ENCODE results near the gene UPP2.

The UPP2 gene

GRCh38 chr2:158144914-158145625 is 43.4 kb downstream of the UPP2 start:
- no peak overlapping the region for H3K4me3 ChIP-seq (ENCODE audit: low read depth in 1 of 2, low read length in 1 of 2)
- no peak overlapping the region for H3K27ac ChIP-seq
- no peaks in the 10 kb centered on the region for H3K36me3 ChIP-seq
- no peak for TF ChIP-seq CTCF (IDR thresholded peaks at IDR 0.05)
- no peaks in the 10 kb centered on the region for H3K9me3 ChIP-seq
- H3K4me1 ChIP-seq (ENCODE audit: control insufficient read depth in 1 of 2, insufficient read depth in 1 of 2, low read depth in 1 of 2, low read length in 1 of 2): peaks cover 0 to 12% of the 10 kb centered on the region in 2 experiments
- H3K27me3 ChIP-seq: no peaks in the 10 kb centered on the region

DNA sequence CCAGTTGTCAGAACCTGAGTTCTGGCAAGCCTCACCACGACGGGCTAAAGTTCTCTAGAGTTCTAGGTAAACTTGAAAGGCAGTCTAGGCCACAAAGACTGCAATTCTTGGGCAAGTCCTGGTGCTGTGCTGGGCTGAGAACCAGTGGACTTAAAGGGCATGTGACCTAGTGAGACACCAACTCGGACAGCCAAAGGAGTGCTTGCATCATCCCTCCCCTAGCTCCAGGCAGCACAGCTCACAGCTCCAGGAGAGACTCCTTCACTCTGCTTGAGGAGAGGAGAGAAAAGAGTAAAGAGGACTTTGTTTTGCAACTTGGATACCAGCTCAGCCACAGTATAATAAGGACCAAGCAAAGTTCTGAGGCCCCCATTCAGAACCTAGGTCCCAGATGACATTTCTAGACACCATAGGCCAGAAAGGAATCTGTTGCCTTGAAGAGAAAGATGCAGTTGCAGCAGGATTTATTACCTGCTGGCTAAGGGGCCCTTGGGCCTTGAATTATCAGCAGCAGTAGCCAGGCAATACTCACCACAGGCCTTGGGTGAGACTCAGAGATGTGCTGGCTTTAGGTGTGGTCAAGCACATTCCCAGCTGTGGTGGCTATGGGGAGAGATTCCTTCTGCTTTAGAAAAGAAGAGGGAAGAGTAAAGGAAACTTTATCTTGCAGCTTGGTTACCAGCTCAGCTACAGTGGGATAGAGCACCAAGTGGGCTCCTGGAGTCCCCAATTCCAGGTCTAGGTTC is 51.8 kb downstream of the UPP2 start:
- Histone ChIP-seq H3K4me1 (ENCODE audit: control insufficient read depth in 1 of 2, insufficient read depth in 1 of 2, low read depth in 1 of 2, low read length in 1 of 2) (peaks cover 3 to 10% of the 10 kb centered on the region in 2 experiments), H3K36me3 (no peaks in the 10 kb centered on the region), H3K9me3 (no peaks in the 10 kb centered on the region), H3K4me3 (ENCODE audit: low read depth in 1 of 2, low read length in 1 of 2) (no peak overlapping the region), H3K27ac (no peak overlapping the region), H3K27me3 (no peaks in the 10 kb centered on the region)
- no peak for TF ChIP-seq CTCF (IDR thresholded peaks at IDR 0.05)

DNA sequence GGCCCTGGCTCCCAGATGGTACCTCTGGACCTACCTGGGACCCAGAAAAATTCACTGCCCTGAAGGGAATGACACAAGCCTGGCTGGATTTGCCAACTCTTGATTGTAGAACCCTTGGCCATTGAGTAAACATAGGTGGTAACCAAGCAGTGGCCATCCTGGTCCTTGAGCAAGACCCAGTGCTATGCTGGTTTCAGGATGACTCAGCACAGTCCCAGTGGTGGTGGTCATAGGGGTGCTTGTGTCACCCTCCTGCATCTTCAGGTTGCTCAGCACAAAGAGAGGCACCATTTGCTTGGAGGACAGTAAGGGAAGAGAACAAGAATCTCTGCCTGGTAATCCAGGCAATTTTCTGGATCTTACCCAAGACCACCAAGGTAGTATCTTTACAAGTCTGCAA is 52.9 kb downstream of the UPP2 start:
- no peaks in the 10 kb centered on the region for H3K36me3 ChIP-seq
- no peak overlapping the region for H3K4me3 ChIP-seq (ENCODE audit: low read depth in 1 of 2, low read length in 1 of 2)
- no peaks in the 10 kb centered on the region for H3K9me3 ChIP-seq
- H3K4me1 ChIP-seq (ENCODE audit: control insufficient read depth in 1 of 2, insufficient read depth in 1 of 2, low read depth in 1 of 2, low read length in 1 of 2): peaks cover 3 to 10% of the 10 kb centered on the region in 2 experiments
- H3K27me3 ChIP-seq: no peaks in the 10 kb centered on the region
- TF ChIP-seq CTCF (IDR thresholded peaks at IDR 0.05): no peak
- peak overlapping the region; percentile 32 for H3K27ac ChIP-seq

DNA sequence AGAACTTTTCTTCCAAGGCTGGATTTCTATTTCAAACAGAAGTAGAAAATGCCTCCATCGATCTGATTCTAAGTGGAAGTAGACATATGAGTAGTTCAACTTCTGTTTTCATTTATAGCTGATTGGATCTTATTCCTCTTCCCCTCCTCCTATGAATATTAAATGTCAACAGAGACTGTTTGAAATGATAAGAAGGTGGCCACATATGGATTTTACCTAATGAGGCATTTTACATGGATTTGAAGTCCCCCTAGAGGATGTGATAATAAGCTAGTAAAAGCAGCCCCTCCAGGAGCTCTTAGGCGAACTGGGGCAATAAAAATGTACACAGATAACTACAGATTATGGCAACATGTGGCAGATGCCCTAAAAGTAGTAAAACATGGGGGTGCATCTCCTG is 71.0 kb downstream of the UPP2 start:
- Histone ChIP-seq H3K4me1 (ENCODE audit: control insufficient read depth in 1 of 2, insufficient read depth in 1 of 2, low read depth in 1 of 2, low read length in 1 of 2) (peaks cover 20 to 25% of the 10 kb centered on the region in 2 experiments), H3K27me3 (no peaks in the 10 kb centered on the region), H3K4me3 (ENCODE audit: low read depth in 1 of 2, low read length in 1 of 2) (no peak overlapping the region), H3K9me3 (no peaks in the 10 kb centered on the region), H3K36me3 (no peaks in the 10 kb centered on the region), H3K27ac (no peak overlapping the region)
- no peak for TF ChIP-seq CTCF (IDR thresholded peaks at IDR 0.05)

DNA sequence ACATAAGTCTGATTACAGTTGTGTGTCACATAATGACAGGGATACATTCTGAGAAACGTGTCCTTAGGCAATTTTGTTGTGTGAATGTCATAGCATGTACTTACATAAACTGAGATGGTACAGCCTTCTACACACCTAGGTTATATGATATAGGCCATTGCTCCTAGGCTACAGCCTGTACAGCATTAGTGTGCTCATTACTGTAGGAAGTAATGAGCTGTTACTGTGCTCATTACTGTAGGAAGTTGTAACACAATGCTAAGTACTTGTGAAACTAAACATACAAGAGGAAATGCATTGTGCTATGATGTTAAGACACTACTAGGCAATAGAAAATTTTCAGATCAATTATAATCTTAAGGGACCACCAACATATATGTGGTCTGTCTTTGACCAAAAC is 72.8 kb downstream of the UPP2 start:
- Histone ChIP-seq H3K9me3 (no peaks in the 10 kb centered on the region), H3K36me3 (no peaks in the 10 kb centered on the region), H3K4me1 (ENCODE audit: control insufficient read depth in 1 of 2, insufficient read depth in 1 of 2, low read depth in 1 of 2, low read length in 1 of 2) (peaks cover 20 to 25% of the 10 kb centered on the region in 2 experiments), H3K27me3 (no peaks in the 10 kb centered on the region), H3K4me3 (ENCODE audit: low read depth in 1 of 2, low read length in 1 of 2) (no peak overlapping the region), H3K27ac (peak overlapping the region; percentile 77)
- no peak for TF ChIP-seq CTCF (IDR thresholded peaks at IDR 0.05)

Data from neutrophil (primary cell).